Activated CD8-positive, alpha-beta T cell treated with anti-CD3 and anti-CD28 coated beads for 36 hours (primary cell): ENCODE results near the gene B3GALT4. TPM values are rescaled to one million over a fixed set of nuclear protein-coding genes. Genes with fewer than 3 reads are reported as not detected.

ENCODE experiments used
- ATAC-seq: fragments of 200-7000 bp; cut with Tn5 transposase; one replicate; pipeline ENCODE4 v1.10.0; 2021; ENCODE audit warnings: mild to moderate bottlenecking, moderate library complexity
- CTCF ChIA-PET: fragments of 350-600 bp; sonication (Branson Sonifier 250); formaldehyde crosslinking; loops from one replicate; lab custom pipeline; 2021; ENCODE audit warnings: antibody characterized with exemption; lab: Charles Lee
- POLR2A ChIA-PET: fragments of 350-600 bp; sonication (Branson Sonifier 250); formaldehyde crosslinking; loops from one replicate; lab custom pipeline; 2021; ENCODE audit warnings: antibody characterized with exemption; lab: Charles Lee
- DNase-seq: peaks from one replicate; pipeline ENCODE4 v3.0.0-alpha.2; 2020
- H3K27ac Mint-ChIP-seq: one replicate; pipeline ENCODE4 v1.8.0; 2021; ENCODE audit warnings: mild to moderate bottlenecking, mixed read lengths
- H3K27me3 Mint-ChIP-seq: one replicate; pipeline ENCODE4 v1.8.0; 2021; ENCODE audit warnings: mixed read lengths
- H3K36me3 Mint-ChIP-seq: one replicate; pipeline ENCODE4 v1.8.0; 2021; ENCODE audit warnings: low read depth, mixed read lengths
- H3K4me1 Mint-ChIP-seq: one replicate; pipeline ENCODE4 v1.8.0; 2021; ENCODE audit warnings: low read depth, mixed read lengths
- H3K4me3 Mint-ChIP-seq: one replicate; pipeline ENCODE4 v1.8.0; 2021; ENCODE audit warnings: mild to moderate bottlenecking, moderate library complexity, mixed read lengths
- H3K9me3 Mint-ChIP-seq: one replicate; pipeline ENCODE4 v1.8.0; 2021; ENCODE audit warnings: mixed read lengths
- intact Hi-C: fragments of 100-400 bp; cut with micrococcal nuclease; formaldehyde crosslinking; loops from one replicate; pipeline ENCODE4 v1.10.0; 2022
- total RNA-seq, 2 experiments: library from RNA; stranded (reverse); gene quantifications; one replicate each; pipeline ENCODE4 v1.2.3, GENCODE V29; 2021
- TF ChIP-seq, protein P1 (sequence below): fragments of 200-600 bp; IDR thresholded peaks from one replicate; pipeline ENCODE4 v1.8.0; 2022; ENCODE audit warnings: antibody characterized with exemption, mild to moderate bottlenecking

Gene B3GALT4
- total RNA-seq, 2 experiments from 2014 or later, result 3.6 to 4.2 TPM

GRCh38 chr6:33264015-33264414 is 12.9 kb upstream of the B3GALT4 start:
- Mint-ChIP-seq H3K4me1 (peaks cover 11% of the 10 kb centered on the region), H3K27me3 (no peaks in the 10 kb centered on the region), H3K36me3 (peaks cover 49% of the 10 kb centered on the region), H3K27ac (peak overlapping the region; percentile 56), H3K4me3 (no peak overlapping the region), H3K9me3 (no peaks in the 10 kb centered on the region)
- ATAC-seq, result peak; percentile 39
- TF ChIP-seq, protein P1, sequence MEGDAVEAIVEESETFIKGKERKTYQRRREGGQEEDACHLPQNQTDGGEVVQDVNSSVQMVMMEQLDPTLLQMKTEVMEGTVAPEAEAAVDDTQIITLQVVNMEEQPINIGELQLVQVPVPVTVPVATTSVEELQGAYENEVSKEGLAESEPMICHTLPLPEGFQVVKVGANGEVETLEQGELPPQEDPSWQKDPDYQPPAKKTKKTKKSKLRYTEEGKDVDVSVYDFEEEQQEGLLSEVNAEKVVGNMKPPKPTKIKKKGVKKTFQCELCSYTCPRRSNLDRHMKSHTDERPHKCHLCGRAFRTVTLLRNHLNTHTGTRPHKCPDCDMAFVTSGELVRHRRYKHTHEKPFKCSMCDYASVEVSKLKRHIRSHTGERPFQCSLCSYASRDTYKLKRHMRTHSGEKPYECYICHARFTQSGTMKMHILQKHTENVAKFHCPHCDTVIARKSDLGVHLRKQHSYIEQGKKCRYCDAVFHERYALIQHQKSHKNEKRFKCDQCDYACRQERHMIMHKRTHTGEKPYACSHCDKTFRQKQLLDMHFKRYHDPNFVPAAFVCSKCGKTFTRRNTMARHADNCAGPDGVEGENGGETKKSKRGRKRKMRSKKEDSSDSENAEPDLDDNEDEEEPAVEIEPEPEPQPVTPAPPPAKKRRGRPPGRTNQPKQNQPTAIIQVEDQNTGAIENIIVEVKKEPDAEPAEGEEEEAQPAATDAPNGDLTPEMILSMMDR, result no peak
- intact Hi-C loops, result no loop called here
- POLR2A ChIA-PET, result interaction anchor here (1.1 to 2.9 kb wide), 3 partner anchors 8 to 13 kb away, joined by 3 to 19 read pairs (median 5); partner anchors contain the start of genes B3GALT4, RPS18 and VPS52
- no peak for DNase-seq
- CTCF ChIA-PET, result interaction anchor here (0.7 kb wide), 1 partner anchor 8 kb away, joined by 3 read pairs; the partner anchor contains the start of genes RPS18 and VPS52

- H3K27me3 Mint-ChIP-seq, result no peaks in the 10 kb centered on the region
- intact Hi-C loops, result no loop called here
- ATAC-seq (peak; percentile 12), DNase-seq (no peak)
- no peaks in the 10 kb centered on the region for H3K9me3 Mint-ChIP-seq
- CTCF ChIA-PET, result interaction anchor here (0.9 to 5.4 kb wide), 9 partner anchors 11 to 299 kb away, joined by 3 to 36 read pairs (median 4); partner anchors contain the start of genes HSD17B8, PFDN6 and WDR46
- peak overlapping the region; percentile 100 for H3K27ac Mint-ChIP-seq
- POLR2A ChIA-PET, result interaction anchor here (0.7 to 4.5 kb wide), 32 partner anchors 8 to 427 kb away, joined by 3 to 67 read pairs (median 8); partner anchors contain the start of genes HLA-DMA, HSD17B8, PFDN6 and PSMB8
- TF ChIP-seq, protein P1, result no peak
- H3K4me3 Mint-ChIP-seq, result peak overlapping the region; percentile 95
- peaks cover 31% of the 10 kb centered on the region for H3K4me1 Mint-ChIP-seq
- peaks cover 68% of the 10 kb centered on the region for H3K36me3 Mint-ChIP-seq
These were observed 5.8 kb upstream of the B3GALT4 start for GRCh38 chr6:33271117-33271467.

DNA sequence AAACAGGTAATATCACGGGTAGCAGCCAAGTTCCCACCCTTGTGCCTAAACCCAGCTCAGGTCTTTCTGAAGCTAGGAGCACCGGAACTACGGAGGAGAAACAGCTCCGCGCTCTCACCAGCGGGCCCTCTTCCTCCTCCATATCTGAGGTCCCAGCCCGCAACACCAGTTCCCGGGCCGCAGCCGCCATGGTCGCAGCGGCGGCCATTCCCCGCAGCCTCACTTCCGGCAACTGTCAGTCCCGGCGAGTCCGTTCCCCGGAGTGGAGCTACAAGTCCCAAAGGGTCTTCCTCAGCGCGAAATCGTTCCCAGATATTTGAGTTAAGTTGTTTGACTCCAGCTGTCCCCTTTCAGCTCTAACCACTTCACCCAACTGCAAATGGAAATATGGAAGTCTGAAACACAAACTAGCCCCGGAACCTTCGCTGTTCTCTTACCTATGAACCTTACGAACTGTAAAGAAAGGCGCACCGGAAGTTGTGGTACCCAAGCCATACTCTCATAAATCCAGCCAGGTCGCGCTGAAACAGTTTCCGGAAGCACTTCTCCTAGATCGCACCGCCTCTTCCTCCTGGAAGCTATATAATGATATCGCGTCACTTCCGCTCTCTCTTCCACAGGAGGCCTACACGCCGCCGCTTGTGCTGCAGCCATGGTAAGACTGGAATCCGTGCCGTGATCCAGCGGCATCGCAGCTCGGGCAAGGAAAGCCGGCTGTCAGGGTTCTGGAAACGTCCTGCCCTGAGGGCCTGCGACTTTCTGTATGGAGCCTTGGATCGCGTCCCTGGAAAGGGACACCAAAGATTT is 5.3 kb upstream of the B3GALT4 start, which contains the start of the genes RPS18 and VPS52:
TSS of gene RPS18 (plus strand) at position 608 of the 807 bp plus-strand sequence. CDS start at position 653, 45 bp downstream.
TSS of gene VPS52 (minus strand) at position 409 of the 807 bp plus-strand sequence. CDS start at position 208, 201 bp downstream.
- intact Hi-C loops, result no loop called here
- POLR2A ChIA-PET, result interaction anchor here (0.6 to 4.5 kb wide), 43 partner anchors 8 to 427 kb away, joined by 3 to 67 read pairs (median 5); partner anchors contain the start of genes HLA-DMA, HSD17B8, PFDN6 and PSMB8
- Mint-ChIP-seq H3K36me3 (peaks cover 68% of the 10 kb centered on the region), H3K4me1 (peaks cover 36% of the 10 kb centered on the region), H3K27ac (peak within 1 kb of the TSS; percentile 100), H3K27me3 (no peaks in the 10 kb centered on the region), H3K4me3 (peak within 1 kb of the TSS; percentile 95), H3K9me3 (no peaks in the 10 kb centered on the region)
- DNase-seq (peak; percentile 96), ATAC-seq (peak; percentile 85)
- CTCF ChIA-PET, result interaction anchor here (0.9 to 5.4 kb wide), 14 partner anchors 8 to 308 kb away, joined by 3 to 36 read pairs (median 4); partner anchors contain the start of genes BAK1, HSD17B8, PFDN6 and WDR46
- TF ChIP-seq, protein P1, result no peak

DNA sequence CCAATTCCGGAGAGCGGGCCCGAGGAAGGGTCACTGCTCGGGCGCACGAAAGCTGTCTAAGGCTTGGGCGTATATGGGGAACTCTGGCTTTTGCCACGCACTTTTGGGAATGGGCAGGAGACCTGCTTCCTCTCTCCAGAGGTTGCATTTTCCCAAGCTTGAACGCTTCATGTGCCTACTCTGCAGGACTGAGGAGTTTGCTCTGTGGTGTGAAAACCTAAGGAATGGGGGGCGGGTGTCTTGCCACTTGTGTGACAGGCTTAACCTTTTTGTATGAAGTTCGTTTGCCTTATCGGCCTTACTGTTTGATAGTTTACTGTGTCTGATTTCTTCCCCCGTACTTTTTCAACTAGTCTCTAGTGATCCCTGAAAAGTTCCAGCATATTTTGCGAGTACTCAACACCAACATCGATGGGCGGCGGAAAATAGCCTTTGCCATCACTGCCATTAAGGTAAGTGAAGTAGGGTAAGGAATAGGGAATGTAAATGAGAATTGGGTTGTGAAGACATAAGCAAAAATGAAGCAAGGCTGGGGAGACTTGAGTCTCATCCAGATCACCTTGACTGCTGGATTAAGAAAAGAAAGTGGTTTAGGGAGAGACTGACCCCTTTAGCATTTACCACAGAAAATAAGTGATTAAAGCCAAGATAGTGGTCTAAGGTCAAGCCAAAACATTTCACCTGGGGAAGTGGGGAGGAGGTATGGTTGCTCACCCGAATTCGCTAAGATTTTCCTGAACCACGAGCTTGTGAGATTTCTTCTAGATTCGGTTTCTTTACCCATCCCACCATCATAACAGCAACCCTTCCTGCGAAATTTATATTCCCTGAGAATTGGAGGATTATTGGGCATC is 4.4 kb upstream of the B3GALT4 start:
- POLR2A ChIA-PET, result interaction anchor here (0.7 to 4.5 kb wide), 30 partner anchors 9 to 301 kb away, joined by 3 to 67 read pairs (median 8); partner anchors contain the start of genes HSD17B8, PFDN6, RGL2 and RING1
- Mint-ChIP-seq H3K4me3 (peak overlapping the region; percentile 95), H3K27me3 (no peaks in the 10 kb centered on the region), H3K36me3 (peaks cover 68% of the 10 kb centered on the region), H3K4me1 (peaks cover 37% of the 10 kb centered on the region), H3K27ac (peak overlapping the region; percentile 100), H3K9me3 (no peaks in the 10 kb centered on the region)
- TF ChIP-seq, protein P1, result no peak
- intact Hi-C loops, result no loop called here
- DNase-seq (no peak), ATAC-seq (peak; percentile 2)
- CTCF ChIA-PET, result interaction anchor here (1.0 to 5.4 kb wide), 10 partner anchors 9 to 307 kb away, joined by 3 to 36 read pairs (median 4); partner anchors contain the start of genes BAK1, HSD17B8, PFDN6 and WDR46
